ENCODE data around the gene GLO1. TPM values are rescaled to one million over a fixed set of nuclear protein-coding genes. Genes with fewer than 3 reads are reported as not detected.

GLO1 gene
- polyA plus RNA-seq, 4 donors = 71.8 to 313 (median 133) TPM

- H3K27ac ChIP-seq (ENCODE audit: low read depth in 1 of 3, low read length in 2 of 3) = no peak overlapping the region
- no peaks in the 10 kb centered on the region for H3K4me1 ChIP-seq (ENCODE audit: control insufficient read depth in 3 of 3, insufficient read depth in 2 of 3, low read depth in 1 of 3, low read length in 2 of 3)
- FAIRE-seq (no peak), DNase-seq (no peak)
- no peaks in the 10 kb centered on the region for H3K36me3 ChIP-seq (ENCODE audit: control insufficient read depth in 3 of 3, insufficient read depth in 2 of 3, low read depth in 1 of 3, low read length in 3 of 3)
- H3K4me3 ChIP-seq (ENCODE audit: low read depth in 1 of 3, low read length in 3 of 3) = no peak overlapping the region
- no peaks in the 10 kb centered on the region for H3K9me3 ChIP-seq (ENCODE audit: control insufficient read depth in 2 of 2, insufficient read depth in 1 of 2, low read depth in 1 of 2, low read length in 1 of 2)
- H3K27me3 ChIP-seq (ENCODE audit: control insufficient read depth in 3 of 3, insufficient read depth in 3 of 3, low read length in 3 of 3) = no peaks in the 10 kb centered on the region
Observed at GRCh38 chr6:38648629-38649028, 54.3 kb downstream of the GLO1 start.

- Histone ChIP-seq H3K4me3 (ENCODE audit: low read depth in 1 of 3, low read length in 3 of 3) (no peak overlapping the region), H3K4me1 (ENCODE audit: control insufficient read depth in 3 of 3, insufficient read depth in 2 of 3, low read depth in 1 of 3, low read length in 2 of 3) (no peaks in the 10 kb centered on the region), H3K9me3 (ENCODE audit: control insufficient read depth in 2 of 2, insufficient read depth in 1 of 2, low read depth in 1 of 2, low read length in 1 of 2) (no peaks in the 10 kb centered on the region), H3K27ac (ENCODE audit: low read depth in 1 of 3, low read length in 2 of 3) (no peak overlapping the region), H3K36me3 (ENCODE audit: control insufficient read depth in 3 of 3, insufficient read depth in 2 of 3, low read depth in 1 of 3, low read length in 3 of 3) (no peaks in the 10 kb centered on the region), H3K27me3 (ENCODE audit: control insufficient read depth in 3 of 3, insufficient read depth in 3 of 3, low read length in 3 of 3) (no peaks in the 10 kb centered on the region)
- 80 to 85% (median 83%) methylated on average over 3 of the region's 3 CpGs for WGBS, 3 donors
- DNase-seq = no peak
- FAIRE-seq = no peak
Observed at GRCh38 chr6:38646166-38646878, 56.6 kb downstream of the GLO1 start.

DNA sequence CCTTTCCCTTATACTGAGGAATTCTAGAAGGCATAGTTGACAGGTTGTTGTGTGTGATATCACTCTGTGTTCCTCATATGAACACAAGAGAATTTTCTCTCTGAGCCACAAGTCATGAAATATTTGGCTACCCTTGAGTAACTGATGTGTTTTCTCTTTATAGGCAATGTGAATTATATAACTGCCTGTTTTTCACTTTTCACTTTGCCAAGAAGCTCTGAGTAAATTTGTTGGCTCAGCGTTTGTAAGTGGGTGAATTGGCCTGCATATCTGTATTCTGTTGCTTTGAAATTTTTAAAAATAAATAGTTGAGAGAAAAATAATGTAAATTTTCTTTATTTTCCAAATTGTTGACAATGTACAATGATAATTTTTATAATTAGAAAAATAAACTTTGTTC is 58.0 kb downstream of the GLO1 start:
- no peak for FAIRE-seq
- Histone ChIP-seq H3K27me3 (ENCODE audit: control insufficient read depth in 3 of 3, insufficient read depth in 3 of 3, low read length in 3 of 3) (no peaks in the 10 kb centered on the region), H3K9me3 (ENCODE audit: control insufficient read depth in 2 of 2, insufficient read depth in 1 of 2, low read depth in 1 of 2, low read length in 1 of 2) (no peaks in the 10 kb centered on the region), H3K4me3 (ENCODE audit: low read depth in 1 of 3, low read length in 3 of 3) (no peak overlapping the region), H3K4me1 (ENCODE audit: control insufficient read depth in 3 of 3, insufficient read depth in 2 of 3, low read depth in 1 of 3, low read length in 2 of 3) (peaks cover 0 to 2% (median 0%) of the 10 kb centered on the region in 3 donors), H3K27ac (ENCODE audit: low read depth in 1 of 3, low read length in 2 of 3) (no peak overlapping the region), H3K36me3 (ENCODE audit: control insufficient read depth in 3 of 3, insufficient read depth in 2 of 3, low read depth in 1 of 3, low read length in 3 of 3) (no peaks in the 10 kb centered on the region)
- WGBS, 3 donors = 68 to 81% (median 79%) methylated on average over 1 of the region's 1 CpG
- DNase-seq = no peak

GRCh38 chr6:38640216-38640909 is 62.6 kb downstream of the GLO1 start:
- no peaks in the 10 kb centered on the region for H3K36me3 ChIP-seq (ENCODE audit: control insufficient read depth in 3 of 3, insufficient read depth in 2 of 3, low read depth in 1 of 3, low read length in 3 of 3)
- peaks cover 3 to 9% (median 8%) of the 10 kb centered on the region in 3 donors for H3K4me1 ChIP-seq (ENCODE audit: control insufficient read depth in 3 of 3, insufficient read depth in 2 of 3, low read depth in 1 of 3, low read length in 2 of 3)
- DNase-seq (peak in 1 of 2 donors; percentile 8), FAIRE-seq (no peak)
- peak overlapping the region; percentile 76 to 96 (median 94) for H3K27ac ChIP-seq (ENCODE audit: low read depth in 1 of 3, low read length in 2 of 3)
- WGBS, 3 donors = 8 to 10% (median 8%) methylated on average over 32 of the region's 32 CpGs
- H3K9me3 ChIP-seq (ENCODE audit: control insufficient read depth in 2 of 2, insufficient read depth in 1 of 2, low read depth in 1 of 2, low read length in 1 of 2) = no peaks in the 10 kb centered on the region
- no peaks in the 10 kb centered on the region for H3K27me3 ChIP-seq (ENCODE audit: control insufficient read depth in 3 of 3, insufficient read depth in 3 of 3, low read length in 3 of 3)
- peak overlapping the region; percentile 69 to 97 (median 82) for H3K4me3 ChIP-seq (ENCODE audit: low read depth in 1 of 3, low read length in 3 of 3)

DNA sequence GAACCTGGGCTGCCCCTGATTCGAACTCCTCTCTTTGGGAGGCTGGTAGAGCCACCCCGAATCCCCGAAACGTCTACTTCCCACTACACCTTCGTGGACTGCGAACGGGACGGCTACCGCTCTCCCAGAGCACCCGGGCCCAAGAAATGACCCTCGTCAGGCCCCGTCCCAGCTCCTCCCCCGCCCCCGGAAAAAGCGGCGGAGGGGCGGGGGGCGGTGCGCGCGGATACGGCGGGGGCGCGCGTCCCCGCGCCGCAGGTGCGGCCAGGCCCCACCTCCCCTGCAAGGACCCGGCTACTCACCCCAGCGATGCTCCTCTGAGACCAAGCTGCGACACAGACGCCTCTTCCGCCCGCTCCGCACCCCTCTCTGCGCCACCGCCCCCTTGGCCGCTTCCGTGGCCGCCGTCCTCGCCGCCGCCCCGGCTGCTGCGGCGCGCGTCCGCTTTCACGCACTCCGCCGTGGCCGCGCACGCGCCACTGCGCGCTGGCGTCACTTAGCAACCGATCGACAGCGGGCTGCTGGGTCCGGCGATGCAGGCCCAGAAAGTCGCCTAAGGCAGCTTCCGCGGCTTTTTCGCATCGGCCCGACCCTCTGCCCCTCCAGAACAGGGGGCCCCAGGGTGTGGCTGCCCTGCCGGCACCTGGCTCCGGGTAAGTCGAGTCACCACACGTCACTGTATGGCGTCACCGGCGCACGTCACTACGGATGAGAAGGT is 63.3 kb downstream of the GLO1 start, which contains the start of gene BTBD9:
Gene BTBD9, minus strand, starts transcription at position 432 of the 718 bp plus-strand sequence.
- FAIRE-seq (no peak), DNase-seq (peak; percentile 80 to 96)
- Histone ChIP-seq H3K36me3 (ENCODE audit: control insufficient read depth in 3 of 3, insufficient read depth in 2 of 3, low read depth in 1 of 3, low read length in 3 of 3) (no peaks in the 10 kb centered on the region), H3K4me3 (ENCODE audit: low read depth in 1 of 3, low read length in 3 of 3) (peak within 1 kb of the TSS; percentile 69 to 97 (median 82)), H3K4me1 (ENCODE audit: control insufficient read depth in 3 of 3, insufficient read depth in 2 of 3, low read depth in 1 of 3, low read length in 2 of 3) (peaks cover 3 to 10% (median 8%) of the 10 kb centered on the region in 3 donors), H3K27ac (ENCODE audit: low read depth in 1 of 3, low read length in 2 of 3) (peak within 1 kb of the TSS; percentile 76 to 96 (median 94)), H3K9me3 (ENCODE audit: control insufficient read depth in 2 of 2, insufficient read depth in 1 of 2, low read depth in 1 of 2, low read length in 1 of 2) (no peaks in the 10 kb centered on the region), H3K27me3 (ENCODE audit: control insufficient read depth in 3 of 3, insufficient read depth in 3 of 3, low read length in 3 of 3) (no peaks in the 10 kb centered on the region)
- WGBS, 3 donors = 0 to 2% (median 1%) methylated on average over 51 to 82 of the region's 82 CpGs

GRCh38 chr6:38638941-38639497 is 63.9 kb downstream of the GLO1 start:
- peak; percentile 71 to 79 for DNase-seq
- no peak for FAIRE-seq
- H3K36me3 ChIP-seq (ENCODE audit: control insufficient read depth in 3 of 3, insufficient read depth in 2 of 3, low read depth in 1 of 3, low read length in 3 of 3) = no peaks in the 10 kb centered on the region
- peaks cover 3 to 10% (median 8%) of the 10 kb centered on the region in 3 donors for H3K4me1 ChIP-seq (ENCODE audit: control insufficient read depth in 3 of 3, insufficient read depth in 2 of 3, low read depth in 1 of 3, low read length in 2 of 3)
- H3K27ac ChIP-seq (ENCODE audit: low read depth in 1 of 3, low read length in 2 of 3) = peak overlapping the region; percentile 76 to 96 (median 94)
- H3K4me3 ChIP-seq (ENCODE audit: low read depth in 1 of 3, low read length in 3 of 3) = peak overlapping the region; percentile 69 to 97 (median 82)
- no peaks in the 10 kb centered on the region for H3K27me3 ChIP-seq (ENCODE audit: control insufficient read depth in 3 of 3, insufficient read depth in 3 of 3, low read length in 3 of 3)
- no peaks in the 10 kb centered on the region for H3K9me3 ChIP-seq (ENCODE audit: control insufficient read depth in 2 of 2, insufficient read depth in 1 of 2, low read depth in 1 of 2, low read length in 1 of 2)
- WGBS, 3 donors = 4% methylated on average over 15 of the region's 15 CpGs

DNA sequence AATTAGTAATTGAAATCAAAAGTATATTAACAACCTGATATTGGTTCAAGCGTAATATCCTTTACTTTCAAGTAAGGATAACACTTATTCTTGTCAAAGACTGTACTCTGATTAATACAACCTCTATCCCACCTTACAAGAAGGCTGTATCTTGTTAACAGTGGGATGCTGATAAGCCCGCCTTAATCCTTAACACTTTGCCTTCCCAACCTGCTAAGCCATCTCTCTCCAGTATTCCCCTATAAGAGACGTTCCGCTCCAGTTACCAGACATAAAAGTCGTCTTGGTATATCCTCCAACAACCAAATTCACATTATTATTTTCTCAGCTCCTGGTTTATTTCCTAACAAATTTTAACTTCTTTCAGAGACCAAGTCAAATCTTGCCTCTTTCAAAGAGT is 65.2 kb downstream of the GLO1 start:
- Histone ChIP-seq H3K27ac (ENCODE audit: low read depth in 1 of 3, low read length in 2 of 3) (no peak overlapping the region), H3K4me1 (ENCODE audit: control insufficient read depth in 3 of 3, insufficient read depth in 2 of 3, low read depth in 1 of 3, low read length in 2 of 3) (peaks cover 6 to 11% (median 8%) of the 10 kb centered on the region in 3 donors), H3K9me3 (ENCODE audit: control insufficient read depth in 2 of 2, insufficient read depth in 1 of 2, low read depth in 1 of 2, low read length in 1 of 2) (no peaks in the 10 kb centered on the region), H3K36me3 (ENCODE audit: control insufficient read depth in 3 of 3, insufficient read depth in 2 of 3, low read depth in 1 of 3, low read length in 3 of 3) (no peaks in the 10 kb centered on the region), H3K4me3 (ENCODE audit: low read depth in 1 of 3, low read length in 3 of 3) (no peak overlapping the region), H3K27me3 (ENCODE audit: control insufficient read depth in 3 of 3, insufficient read depth in 3 of 3, low read length in 3 of 3) (no peaks in the 10 kb centered on the region)
- 90 to 93% (median 91%) methylated on average over 5 of the region's 5 CpGs for WGBS, 3 donors
- no peak for DNase-seq
- no peak for FAIRE-seq

DNA sequence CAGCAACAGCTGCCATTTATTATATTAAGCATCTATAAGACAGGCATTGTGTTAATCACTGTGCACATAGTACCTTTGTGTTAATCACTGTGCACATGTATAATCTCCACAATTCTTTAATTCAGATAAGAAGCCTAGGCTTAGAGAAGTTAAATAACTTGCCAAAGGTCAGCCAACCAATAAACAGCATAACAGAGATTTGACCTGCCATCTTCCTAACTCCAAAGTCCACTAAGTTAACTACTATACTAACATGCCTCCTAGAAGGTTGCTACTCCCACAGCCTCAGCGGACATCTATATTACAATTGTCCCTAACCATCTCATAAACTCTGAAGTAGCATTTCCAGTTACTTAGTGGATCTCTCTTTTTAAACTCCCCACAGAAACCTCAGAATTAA is 66.9 kb downstream of the GLO1 start:
- FAIRE-seq (no peak), DNase-seq (peak; percentile 44 to 90)
- H3K27me3 ChIP-seq (ENCODE audit: control insufficient read depth in 3 of 3, insufficient read depth in 3 of 3, low read length in 3 of 3) = no peaks in the 10 kb centered on the region
- H3K4me1 ChIP-seq (ENCODE audit: control insufficient read depth in 3 of 3, insufficient read depth in 2 of 3, low read depth in 1 of 3, low read length in 2 of 3) = peaks cover 6 to 11% (median 8%) of the 10 kb centered on the region in 3 donors
- 28 to 52% (median 32%) methylated on average over 1 of the region's 1 CpG for WGBS, 3 donors
- H3K36me3 ChIP-seq (ENCODE audit: control insufficient read depth in 3 of 3, insufficient read depth in 2 of 3, low read depth in 1 of 3, low read length in 3 of 3) = no peaks in the 10 kb centered on the region
- no peak overlapping the region for H3K27ac ChIP-seq (ENCODE audit: low read depth in 1 of 3, low read length in 2 of 3)
- H3K9me3 ChIP-seq (ENCODE audit: control insufficient read depth in 2 of 2, insufficient read depth in 1 of 2, low read depth in 1 of 2, low read length in 1 of 2) = peaks cover 0 to 4% of the 10 kb centered on the region in 2 donors
- H3K4me3 ChIP-seq (ENCODE audit: low read depth in 1 of 3, low read length in 3 of 3) = no peak overlapping the region
